HG02870 (cell line): Measurements from ENCODE around the gene PLXNA4.

Experiments
- ATAC-seq: cut with Tn5 transposase; IDR thresholded peaks from one replicate; pipeline ENCODE4 v1.9.1; 2021; ENCODE audit warnings: mild to moderate bottlenecking, moderate library complexity; ENCODE audit not compliant: unreplicated experiment

The PLXNA4 gene

DNA sequence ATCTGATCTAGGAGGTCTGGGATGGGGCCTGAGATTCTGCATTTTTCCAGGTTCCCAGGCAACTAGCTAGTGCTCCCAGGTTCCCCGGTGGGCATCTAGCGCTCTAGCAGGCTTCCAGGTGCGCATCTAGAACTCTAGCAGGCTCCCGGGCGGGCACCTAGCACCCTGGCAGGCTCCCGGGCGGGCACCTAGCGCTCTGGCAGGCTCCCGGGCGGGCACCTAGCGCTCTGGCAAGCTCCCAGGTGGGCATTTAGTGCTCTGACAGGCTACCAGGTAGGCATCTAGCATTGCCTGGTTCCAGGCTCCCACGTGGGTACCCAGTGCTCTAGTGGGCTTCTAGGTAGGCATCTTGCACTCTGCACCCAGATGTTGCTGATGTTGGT lies 414.7 kb downstream of the PLXNA4 start:
- ATAC-seq = no peak

- no peak for ATAC-seq
Observed at GRCh38 chr7:132160611-132161532, 415.4 kb downstream of the PLXNA4 start.

DNA sequence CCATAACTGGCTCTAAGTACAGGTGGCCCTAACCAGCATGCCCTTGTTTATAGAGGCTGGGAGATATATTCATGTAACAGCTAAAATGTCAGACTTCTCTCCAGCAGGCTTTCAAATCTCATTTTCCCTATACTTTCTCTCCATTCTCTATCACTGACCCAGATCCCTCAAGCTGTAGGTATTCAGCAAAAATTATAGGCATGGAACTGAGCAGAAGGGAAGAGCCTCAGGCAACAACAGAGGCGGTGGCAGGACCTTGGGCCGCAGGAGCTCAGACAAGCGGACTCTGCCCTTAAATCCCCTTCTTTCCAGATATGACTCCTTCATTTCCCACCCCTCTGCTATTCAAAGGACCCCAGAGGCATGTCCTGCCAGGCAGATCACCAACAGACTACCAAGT lies 417.4 kb downstream of the PLXNA4 start:
- ATAC-seq = no peak

DNA sequence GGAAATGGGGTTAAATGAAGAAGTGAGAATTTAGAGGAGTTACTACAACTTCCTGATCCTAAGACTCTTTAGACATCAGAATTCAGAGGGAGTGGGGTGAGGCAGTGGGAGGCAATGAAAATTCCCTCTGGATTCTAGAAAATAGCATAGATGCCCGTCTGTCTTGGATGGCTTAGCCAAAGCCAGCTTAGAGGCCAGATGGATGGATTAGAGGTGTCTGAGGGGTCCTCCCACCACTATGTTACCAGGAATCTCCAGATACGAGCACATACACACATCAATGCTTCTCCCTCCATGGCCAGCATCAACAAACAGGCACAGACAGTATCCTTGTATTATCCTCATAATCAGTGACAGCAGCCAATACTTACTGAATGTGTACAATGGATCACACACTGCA lies 418.1 kb downstream of the PLXNA4 start:
- no peak for ATAC-seq

DNA sequence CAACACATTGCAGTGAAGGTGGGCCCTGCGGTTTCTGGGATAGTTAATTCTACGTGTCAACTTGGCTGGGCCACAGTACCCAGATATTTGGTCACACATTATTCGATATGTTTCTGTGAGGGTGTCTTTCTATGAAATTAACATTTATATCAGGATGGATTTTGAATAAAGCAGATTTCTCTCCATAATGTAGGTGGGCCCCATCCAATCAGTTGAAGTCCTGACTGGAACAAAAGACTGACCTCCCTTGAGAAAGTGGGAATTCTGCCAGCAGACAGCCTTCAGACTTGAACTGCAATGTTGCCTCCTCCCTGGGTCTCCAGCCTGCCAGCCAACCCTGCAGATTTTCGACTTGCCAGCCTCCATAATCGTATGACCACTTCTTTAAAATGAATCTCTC lies 420.6 kb downstream of the PLXNA4 start:
- no peak for ATAC-seq

DNA sequence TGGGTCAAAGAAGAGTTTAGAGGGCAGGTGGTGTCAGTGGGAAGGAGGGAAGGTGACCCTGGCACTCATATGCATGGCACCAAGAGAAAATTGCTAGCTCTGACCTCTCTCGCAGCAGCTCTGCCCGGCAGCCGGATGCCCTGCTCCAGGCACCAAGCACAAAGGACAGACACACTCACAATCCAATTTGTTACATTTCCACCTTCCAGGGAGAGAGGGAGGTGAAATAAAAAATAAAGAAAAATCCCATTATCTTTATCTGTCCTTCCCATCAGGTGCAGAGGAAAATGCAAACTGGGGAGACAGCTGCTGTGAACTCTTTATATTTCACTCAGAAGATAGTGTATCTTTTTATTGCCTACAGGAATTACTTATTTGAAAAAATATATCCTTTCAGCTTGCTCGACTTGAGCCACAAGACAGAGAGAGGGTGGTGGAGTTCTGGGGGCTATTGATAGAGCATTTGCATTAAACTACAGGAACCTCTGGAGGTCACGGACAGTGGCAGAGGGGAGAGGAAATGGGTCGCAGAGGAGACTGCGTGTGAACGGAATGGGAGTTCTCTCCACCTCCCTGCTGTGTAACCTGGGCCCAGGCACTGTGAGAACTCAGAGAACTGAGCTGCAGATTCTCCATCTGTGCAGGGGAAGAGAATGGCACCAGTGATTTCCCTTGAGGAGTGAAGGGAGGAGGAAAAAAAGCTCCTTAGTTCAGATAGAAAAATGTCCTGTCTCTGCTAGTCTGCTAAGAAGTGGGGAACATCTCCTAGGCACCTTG lies 421.4 kb downstream of the PLXNA4 start:
- no peak for ATAC-seq

DNA sequence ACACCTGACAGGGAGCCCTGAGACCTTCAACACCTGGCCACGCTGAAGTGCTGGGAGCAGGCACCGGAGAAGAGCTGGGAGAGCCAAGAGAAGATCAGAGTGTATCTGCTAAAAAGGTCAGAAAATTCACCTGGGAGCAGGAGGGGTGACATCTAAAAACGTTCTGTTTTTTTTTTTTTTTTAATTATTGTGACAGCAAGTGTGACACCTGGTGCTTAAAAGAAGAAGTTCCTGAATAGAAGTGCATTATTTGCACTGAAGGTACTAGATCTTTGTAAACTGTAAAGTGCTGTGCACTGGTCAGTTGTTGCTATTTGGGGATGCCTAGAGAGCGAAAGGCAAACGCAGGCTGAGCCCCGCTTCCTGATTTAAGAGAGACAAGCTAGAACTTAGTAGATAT lies 422.0 kb downstream of the PLXNA4 start:
- ATAC-seq = no peak

DNA sequence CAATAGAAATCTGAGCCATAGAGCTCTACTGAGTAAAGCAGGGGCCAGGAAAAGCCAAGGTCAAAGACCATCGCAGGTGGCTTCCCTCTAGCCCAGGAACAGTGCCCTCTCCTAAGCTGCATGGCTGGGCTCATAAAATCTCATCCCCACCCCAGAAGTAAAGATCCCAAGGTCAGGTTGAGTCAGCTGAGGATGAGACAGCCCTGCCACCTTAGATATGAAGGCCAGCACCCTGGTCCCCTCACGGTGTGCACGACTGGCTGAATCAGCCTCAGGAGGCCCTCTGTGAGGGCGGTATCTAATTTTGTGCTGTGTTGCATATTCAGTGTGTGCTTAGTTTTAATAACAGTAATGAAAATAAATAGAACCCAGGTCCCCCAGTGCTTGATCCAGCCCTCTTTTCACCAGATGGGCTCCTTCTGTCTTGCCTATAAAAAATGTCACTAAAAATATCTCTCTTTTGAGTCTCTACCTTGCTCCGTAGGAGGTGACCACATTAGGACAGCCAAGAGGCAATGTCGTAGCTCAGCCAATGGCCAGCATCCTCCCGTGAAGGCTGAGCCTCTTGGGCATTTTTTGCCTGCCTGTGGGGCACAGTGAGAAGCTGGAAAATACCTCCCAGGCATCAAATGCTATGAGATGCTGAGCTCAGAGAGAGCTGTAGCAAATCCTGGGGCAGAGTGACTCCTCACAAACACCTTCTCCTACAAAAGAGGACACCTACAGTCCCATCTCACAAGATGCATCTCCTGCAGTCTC lies 424.0 kb downstream of the PLXNA4 start:
- ATAC-seq = no peak

DNA sequence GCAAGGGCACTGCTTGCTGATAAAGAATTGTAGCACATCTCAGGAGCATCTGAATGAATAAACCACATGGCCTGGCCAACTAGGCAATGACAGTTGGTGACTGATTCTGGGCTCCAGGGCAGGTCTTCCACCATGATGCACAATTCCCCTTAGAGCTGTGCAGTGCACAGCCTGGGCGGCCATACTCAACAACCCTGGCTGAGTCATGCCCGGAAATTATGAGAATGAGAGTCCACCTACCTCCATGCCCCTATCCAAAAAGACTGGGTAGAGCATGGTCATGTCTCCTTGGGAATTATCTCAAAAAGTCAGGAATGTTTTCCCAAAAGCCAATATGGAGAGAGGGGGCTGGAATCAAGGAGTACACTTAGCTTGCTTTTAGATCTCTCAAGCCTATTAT lies 425.6 kb downstream of the PLXNA4 start:
- ATAC-seq = no peak

DNA sequence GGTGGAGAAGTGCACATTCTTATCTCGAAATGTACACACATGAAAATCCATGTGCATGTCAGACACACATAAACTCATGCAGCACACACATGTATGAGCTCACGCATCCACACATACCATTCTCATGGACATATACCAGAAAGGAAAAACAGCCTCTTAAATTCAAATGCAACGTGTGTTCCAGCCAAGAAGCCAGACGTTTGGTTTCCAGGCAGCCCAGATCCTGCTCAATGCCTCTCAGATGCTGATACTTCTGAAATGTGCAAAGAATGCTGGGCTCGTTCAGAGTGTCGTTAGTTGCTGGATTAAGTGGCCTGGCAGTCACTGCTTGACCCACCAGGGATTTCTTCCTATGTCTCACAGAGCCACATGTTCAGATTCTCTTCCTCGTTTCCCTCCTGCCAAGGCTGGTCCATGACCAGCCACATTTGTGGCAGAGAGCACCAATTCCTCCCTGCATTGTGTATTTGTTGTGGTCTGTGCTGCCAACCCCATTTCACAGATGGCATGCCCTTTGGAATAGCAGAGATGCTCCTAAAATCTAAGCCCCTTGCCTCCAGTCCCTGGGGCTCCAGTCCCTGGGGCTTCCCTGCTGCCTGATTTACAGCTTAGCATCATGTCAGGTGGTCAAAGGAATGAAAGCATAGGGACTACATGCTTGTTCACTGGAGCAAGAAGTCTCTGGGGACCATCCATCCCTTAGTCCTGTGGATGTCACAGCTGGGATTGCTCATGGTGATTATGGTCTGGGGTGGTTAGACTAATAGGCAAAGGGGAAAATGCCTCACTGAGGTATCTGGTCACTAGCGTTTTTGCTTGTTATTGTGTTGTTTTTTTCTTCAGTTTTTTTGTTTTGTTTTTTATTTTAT lies 426.6 kb downstream of the PLXNA4 start:
- no peak for ATAC-seq

DNA sequence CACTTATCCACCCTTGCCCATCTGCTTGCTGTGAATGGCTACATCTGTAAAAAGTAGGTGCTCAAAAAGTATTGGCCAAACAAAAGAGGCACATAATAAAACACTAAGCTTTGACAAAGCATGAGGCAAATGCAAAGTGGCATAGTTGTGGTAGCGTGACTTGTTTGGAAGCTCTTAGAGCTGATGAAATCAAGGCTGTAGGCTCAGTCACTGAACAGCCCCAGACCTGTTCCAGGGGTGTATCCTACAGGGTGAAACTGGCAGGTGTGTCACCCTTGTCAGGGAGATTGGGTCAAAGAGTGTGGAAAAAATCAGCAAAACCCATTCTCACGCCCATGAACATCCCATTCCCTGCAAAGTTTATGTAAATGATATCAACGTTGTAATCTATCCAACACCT lies 427.4 kb downstream of the PLXNA4 start:
- no peak for ATAC-seq

GRCh38 chr7:132145466-132145865 lies 430.8 kb downstream of the PLXNA4 start:
- no peak for ATAC-seq

- no peak for ATAC-seq
Observed at GRCh38 chr7:132145063-132145462, 431.2 kb downstream of the PLXNA4 start.

DNA sequence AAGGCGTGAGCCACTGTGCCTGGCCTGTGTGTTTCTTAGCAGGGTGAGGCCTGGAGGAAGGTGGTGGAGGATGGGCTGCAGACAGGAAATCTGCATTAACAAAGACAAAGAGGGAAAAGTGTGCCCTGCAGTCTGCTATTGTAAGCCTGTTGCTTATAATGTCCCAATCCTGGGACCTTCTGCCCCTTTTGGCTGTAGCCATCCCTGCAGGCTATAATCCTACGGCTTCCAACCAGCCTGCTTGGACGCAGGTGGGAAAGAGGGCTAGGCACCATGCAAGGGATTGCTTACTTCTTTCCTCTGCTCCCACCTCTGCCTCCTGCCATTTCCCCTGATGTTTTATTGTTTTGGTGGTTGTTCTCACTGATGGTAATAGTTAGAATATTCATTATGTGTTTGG lies 434.3 kb downstream of the PLXNA4 start:
- no peak for ATAC-seq

- ATAC-seq = no peak
Observed at GRCh38 chr7:132141109-132141508, 435.2 kb downstream of the PLXNA4 start.

- ATAC-seq = no peak
Observed at GRCh38 chr7:132140341-132140740, 435.9 kb downstream of the PLXNA4 start.

DNA sequence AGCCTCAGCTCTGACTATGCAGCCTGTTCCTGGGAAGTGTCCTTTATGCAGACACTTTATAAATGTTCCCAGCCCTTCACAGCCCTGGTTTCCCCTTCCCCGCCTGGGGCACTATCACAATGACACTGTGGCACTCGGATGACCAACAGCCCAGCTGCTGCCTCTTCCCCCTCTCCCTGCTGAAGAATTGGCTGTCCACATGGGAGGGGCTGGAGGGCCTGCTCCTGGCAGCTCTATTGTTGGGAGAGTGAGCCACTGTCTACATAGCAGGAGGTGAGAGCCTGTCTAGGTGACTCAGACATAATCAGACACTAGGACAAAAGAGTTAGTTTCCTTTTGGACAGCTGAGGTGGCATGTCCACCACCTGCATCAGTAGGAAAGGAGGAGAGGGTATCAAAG lies 437.5 kb downstream of the PLXNA4 start:
- no peak for ATAC-seq

- ATAC-seq = no peak
Observed at GRCh38 chr7:132137681-132138080, 438.6 kb downstream of the PLXNA4 start.

GRCh38 chr7:132135746-132136385 lies 440.4 kb downstream of the PLXNA4 start:
- ATAC-seq = no peak
